PC-9 (cell line): ENCODE measurements around the gene ENHO. TPM values are rescaled to one million over a fixed set of nuclear protein-coding genes. Genes with fewer than 3 reads are reported as not detected.

Experiments used
- BruUV-seq: library from RNA; stranded (reverse); fragments of 400-500 nt; replicated peaks from 2 replicates; lab custom pipeline; 2021; lab: Mats Ljungman, UMichigan
- CTCF ChIA-PET: fragments of 300-600 bp; sonication (Branson Sonifier 250); formaldehyde crosslinking; loops from one replicate; lab custom pipeline; 2022; ENCODE audit warnings: antibody characterized with exemption; lab: Charles Lee
- POLR2A ChIA-PET: fragments of 300-600 bp; sonication (Branson Sonifier 250); formaldehyde crosslinking; loops from one replicate; lab custom pipeline; 2022; ENCODE audit warnings: antibody characterized with exemption; ENCODE audit not compliant: unreplicated experiment; lab: Charles Lee
- DNase-seq, 2 experiments: peaks; one replicate each; pipeline versions ENCODE4 v3.0.0 to v3.0.0-alpha.2; 2015 to 2022; ENCODE audit warnings: mixed read lengths in 1 of 2
- H2AFZ ChIP-seq: fragments of 200-600 bp; sonication (generic); 2 replicates; pipeline ENCODE4 v1.8.1; 2017; ENCODE audit warnings: antibody characterized with exemption
- H3F3A ChIP-seq: fragments of 200-600 bp; sonication (generic); 2 replicates; pipeline ENCODE4 v1.8.1; 2017; ENCODE audit warnings: antibody characterized with exemption, mild to moderate bottlenecking, low read depth; ENCODE audit not compliant: insufficient read depth
- H3K27ac ChIP-seq: fragments of 200-600 bp; sonication (generic); 2 replicates; pipeline ENCODE4 v1.6.1; 2016; ENCODE audit warnings: mixed run types
- H3K27me3 ChIP-seq: fragments of 200-600 bp; sonication (generic); 2 replicates; pipeline ENCODE4 v1.6.1; 2016; ENCODE audit warnings: low read depth, mixed run types; ENCODE audit not compliant: insufficient read depth
- H3K36me3 ChIP-seq: fragments of 200-600 bp; sonication (generic); 2 replicates; pipeline ENCODE4 v1.6.1; 2016; ENCODE audit warnings: low read depth, mixed run types
- H3K4me1 ChIP-seq: fragments of 200-600 bp; sonication (generic); replicated peaks from 2 replicates; pipeline ENCODE4 v1.6.1; 2016; ENCODE audit warnings: mixed run types; ENCODE audit not compliant: insufficient read depth
- H3K4me2 ChIP-seq: fragments of 200-600 bp; sonication (generic); 2 replicates; pipeline ENCODE4 v1.6.1; 2017; ENCODE audit warnings: mixed run types
- H3K4me3 ChIP-seq: fragments of 200-600 bp; sonication (generic); 2 replicates; pipeline ENCODE4 v1.6.1; 2016; ENCODE audit warnings: mixed run types
- H3K79me2 ChIP-seq: fragments of 200-600 bp; sonication (generic); 2 replicates; pipeline ENCODE4 v1.6.1; 2017; ENCODE audit warnings: low read depth, mixed run types
- H3K9me2 ChIP-seq: fragments of 200-600 bp; sonication (generic); 2 replicates; pipeline ENCODE4 v1.8.1; 2017; ENCODE audit warnings: mild to moderate bottlenecking; ENCODE audit not compliant: insufficient read depth
- H3K9me3 ChIP-seq: fragments of 200-600 bp; sonication (generic); 2 replicates; pipeline ENCODE4 v1.8.1; 2016; ENCODE audit warnings: low read depth; ENCODE audit not compliant: insufficient read depth
- H4K20me1 ChIP-seq: fragments of 200-600 bp; sonication (generic); 2 replicates; pipeline ENCODE4 v1.8.1; 2017; ENCODE audit not compliant: insufficient read depth
- CTCF ChIP-seq: fragments of 200-600 bp; sonication (generic); conservative IDR thresholded peaks from 2 replicates; pipeline ENCODE4 v1.6.1; 2017; ENCODE audit warnings: mixed run types, antibody characterized with exemption, mild to moderate bottlenecking, moderate library complexity
- EZH2 ChIP-seq: fragments of 200-600 bp; sonication (generic); IDR thresholded peaks from 2 replicates; pipeline ENCODE4 v1.8.0; 2017; ENCODE audit warnings: antibody characterized with exemption, low read depth
- intact Hi-C: fragments of 100-400 bp; cut with micrococcal nuclease; formaldehyde crosslinking; loops from one replicate; pipeline ENCODE4 v1.10.0; 2022; ENCODE audit not compliant: unreplicated experiment
- total RNA-seq: library from RNA; stranded (reverse); gene quantifications from 2 replicates; pipeline ENCODE4 v1.2.3, GENCODE V29; 2021

The ENHO gene
- total RNA-seq, 1 experiment from 2014 or later = not detected

- no TSS peak for BruUV-seq
- peaks cover 31% of the 10 kb centered on the region for H3K27me3 ChIP-seq
- CTCF ChIA-PET = no interaction called here
Measured at GRCh38 chr9:34565856-34566255, 43.1 kb upstream of the ENHO start.

GRCh38 chr9:34564617-34565016 lies 41.8 kb upstream of the ENHO start:
- H3K27me3 ChIP-seq = peaks cover 31% of the 10 kb centered on the region
- CTCF ChIA-PET = no interaction called here
- no TSS peak for BruUV-seq

More at GRCh38 chr9:34565856-34566255, 43.1 kb upstream of the ENHO start:
- Histone ChIP-seq H3K9me3 (no peaks in the 10 kb centered on the region), H3K36me3 (no peaks in the 10 kb centered on the region), H2AFZ (no peak overlapping the region), H3K79me2 (no peaks in the 10 kb centered on the region), H3K4me2 (no peak overlapping the region), H3F3A (no peaks in the 10 kb centered on the region), H3K4me1 (no peaks in the 10 kb centered on the region), H4K20me1 (no peaks in the 10 kb centered on the region), H3K4me3 (no peak overlapping the region), H3K9me2 (no peaks in the 10 kb centered on the region), H3K27ac (no peak overlapping the region)
- POLR2A ChIA-PET = no interaction called here
- TF ChIP-seq EZH2 (no peak), CTCF (no peak)
- DNase-seq = no peak
- intact Hi-C loops = no loop called here

GRCh38 chr9:34563262-34563661 lies 40.5 kb upstream of the ENHO start:
- Histone ChIP-seq H3K4me3 (no peak overlapping the region), H3K9me2 (no peaks in the 10 kb centered on the region), H3K9me3 (no peaks in the 10 kb centered on the region), H3K4me1 (no peaks in the 10 kb centered on the region), H3K27ac (no peak overlapping the region), H3K27me3 (peaks cover 20% of the 10 kb centered on the region; the same call in 1 of the 2 replicates), H3K4me2 (no peak overlapping the region), H3K36me3 (no peaks in the 10 kb centered on the region), H3K79me2 (no peaks in the 10 kb centered on the region), H2AFZ (no peak overlapping the region), H3F3A (no peaks in the 10 kb centered on the region), H4K20me1 (no peaks in the 10 kb centered on the region)
- ChIA-PET CTCF (no interaction called here), POLR2A (no interaction called here)
- no peak for DNase-seq
- BruUV-seq = no TSS peak
- intact Hi-C loops = no loop called here
- TF ChIP-seq CTCF (no peak), EZH2 (no peak)

More at GRCh38 chr9:34564617-34565016, 41.8 kb upstream of the ENHO start:
- H4K20me1 ChIP-seq = no peaks in the 10 kb centered on the region
- H3K9me2 ChIP-seq = no peaks in the 10 kb centered on the region
- POLR2A ChIA-PET = no interaction called here
- no peaks in the 10 kb centered on the region for H3K36me3 ChIP-seq
- no peak overlapping the region for H2AFZ ChIP-seq
- DNase-seq = no peak
- no peaks in the 10 kb centered on the region for H3F3A ChIP-seq
- no peak overlapping the region for H3K4me3 ChIP-seq
- no peak overlapping the region for H3K4me2 ChIP-seq
- intact Hi-C loops = no loop called here
- H3K9me3 ChIP-seq = no peaks in the 10 kb centered on the region
- TF ChIP-seq EZH2 (no peak), CTCF (no peak)
- H3K27ac ChIP-seq = no peak overlapping the region
- H3K4me1 ChIP-seq = no peaks in the 10 kb centered on the region
- no peaks in the 10 kb centered on the region for H3K79me2 ChIP-seq
